HEK293 (cell line): ENCODE measurements around the gene PPM1L.

Source experiments
- ZBTB1 ChIP-seq: fragments of 450-650 bp; formaldehyde crosslinking; IDR thresholded peaks from 2 replicates; pipeline ENCODE4 v1.5.1; 2016; ENCODE audit warnings: missing biosample characterization, missing genetic modification characterization
- ZNF10 ChIP-seq: fragments of 450-650 bp; formaldehyde crosslinking; IDR thresholded peaks from 2 replicates; pipeline ENCODE4 v1.5.1; 2017; ENCODE audit warnings: missing biosample characterization, missing genetic modification characterization
- ZNF114 ChIP-seq: fragments of 450-650 bp; formaldehyde crosslinking; IDR thresholded peaks from 2 replicates; pipeline ENCODE4 v1.5.0; 2017; ENCODE audit warnings: missing biosample characterization, missing genetic modification characterization
- TF ChIP-seq, protein P1 (sequence below): fragments of 450-650 bp; formaldehyde crosslinking; IDR thresholded peaks from 2 replicates; pipeline ENCODE4 v1.5.1; 2016; ENCODE audit warnings: missing biosample characterization, missing genetic modification characterization
- TF ChIP-seq, protein P2 (sequence below): fragments of 450-650 bp; formaldehyde crosslinking; IDR thresholded peaks from 2 replicates; pipeline ENCODE4 v1.5.1; 2016; ENCODE audit warnings: missing biosample characterization, missing genetic modification characterization
- TF ChIP-seq, protein P3 (sequence below): fragments of 450-650 bp; formaldehyde crosslinking; IDR thresholded peaks from 2 replicates; pipeline ENCODE4 v1.5.1; 2016; ENCODE audit warnings: missing biosample characterization, missing genetic modification characterization

DNA sequence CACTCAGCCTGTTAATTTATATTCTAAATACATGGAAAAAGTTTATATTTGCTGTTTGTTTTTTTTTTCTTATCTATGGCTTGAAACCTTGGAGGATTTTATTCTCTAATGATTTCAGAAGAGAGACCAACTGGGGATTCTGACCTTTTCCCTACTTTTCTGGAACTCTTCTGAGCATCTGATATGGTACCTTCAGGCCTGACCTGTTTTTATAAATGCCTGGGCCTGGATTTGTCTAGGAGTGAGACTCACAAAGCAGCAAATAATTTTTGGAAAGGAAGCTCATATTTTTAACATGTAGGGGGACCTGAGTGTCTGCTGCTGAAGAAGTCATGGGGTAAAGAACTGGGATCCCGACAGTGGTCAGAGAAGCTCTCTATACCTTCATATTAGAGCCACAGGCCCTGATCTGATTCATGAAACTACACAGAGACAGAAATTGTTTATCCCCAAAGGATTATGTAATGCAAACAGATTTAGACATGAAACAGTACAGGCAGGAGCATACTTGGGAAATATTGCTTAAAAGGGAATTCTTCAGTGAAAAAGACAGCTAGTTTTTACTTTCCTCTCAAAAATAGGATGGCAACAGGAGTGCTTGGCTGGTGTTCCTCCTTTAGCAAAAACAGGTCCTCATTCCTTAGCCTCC, 15.9 kb downstream of the PPM1L start:
- TF ChIP-seq, protein P1, sequence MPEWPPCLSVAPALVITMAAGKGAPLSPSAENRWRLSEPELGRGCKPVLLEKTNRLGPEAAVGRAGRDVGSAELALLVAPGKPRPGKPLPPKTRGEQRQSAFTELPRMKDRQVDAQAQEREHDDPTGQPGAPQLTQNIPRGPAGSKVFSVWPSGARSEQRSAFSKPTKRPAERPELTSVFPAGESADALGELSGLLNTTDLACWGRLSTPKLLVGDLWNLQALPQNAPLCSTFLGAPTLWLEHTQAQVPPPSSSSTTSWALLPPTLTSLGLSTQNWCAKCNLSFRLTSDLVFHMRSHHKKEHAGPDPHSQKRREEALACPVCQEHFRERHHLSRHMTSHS (tag by site-specific recombination): no peak
- TF ChIP-seq, protein P2, sequence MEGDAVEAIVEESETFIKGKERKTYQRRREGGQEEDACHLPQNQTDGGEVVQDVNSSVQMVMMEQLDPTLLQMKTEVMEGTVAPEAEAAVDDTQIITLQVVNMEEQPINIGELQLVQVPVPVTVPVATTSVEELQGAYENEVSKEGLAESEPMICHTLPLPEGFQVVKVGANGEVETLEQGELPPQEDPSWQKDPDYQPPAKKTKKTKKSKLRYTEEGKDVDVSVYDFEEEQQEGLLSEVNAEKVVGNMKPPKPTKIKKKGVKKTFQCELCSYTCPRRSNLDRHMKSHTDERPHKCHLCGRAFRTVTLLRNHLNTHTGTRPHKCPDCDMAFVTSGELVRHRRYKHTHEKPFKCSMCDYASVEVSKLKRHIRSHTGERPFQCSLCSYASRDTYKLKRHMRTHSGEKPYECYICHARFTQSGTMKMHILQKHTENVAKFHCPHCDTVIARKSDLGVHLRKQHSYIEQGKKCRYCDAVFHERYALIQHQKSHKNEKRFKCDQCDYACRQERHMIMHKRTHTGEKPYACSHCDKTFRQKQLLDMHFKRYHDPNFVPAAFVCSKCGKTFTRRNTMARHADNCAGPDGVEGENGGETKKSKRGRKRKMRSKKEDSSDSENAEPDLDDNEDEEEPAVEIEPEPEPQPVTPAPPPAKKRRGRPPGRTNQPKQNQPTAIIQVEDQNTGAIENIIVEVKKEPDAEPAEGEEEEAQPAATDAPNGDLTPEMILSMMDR (tag by site-specific recombination): no peak
- TF ChIP-seq ZBTB1 (no peak), ZNF10 (no peak), ZNF114 (tag by site-specific recombination) (no peak)
- TF ChIP-seq, protein P3, sequence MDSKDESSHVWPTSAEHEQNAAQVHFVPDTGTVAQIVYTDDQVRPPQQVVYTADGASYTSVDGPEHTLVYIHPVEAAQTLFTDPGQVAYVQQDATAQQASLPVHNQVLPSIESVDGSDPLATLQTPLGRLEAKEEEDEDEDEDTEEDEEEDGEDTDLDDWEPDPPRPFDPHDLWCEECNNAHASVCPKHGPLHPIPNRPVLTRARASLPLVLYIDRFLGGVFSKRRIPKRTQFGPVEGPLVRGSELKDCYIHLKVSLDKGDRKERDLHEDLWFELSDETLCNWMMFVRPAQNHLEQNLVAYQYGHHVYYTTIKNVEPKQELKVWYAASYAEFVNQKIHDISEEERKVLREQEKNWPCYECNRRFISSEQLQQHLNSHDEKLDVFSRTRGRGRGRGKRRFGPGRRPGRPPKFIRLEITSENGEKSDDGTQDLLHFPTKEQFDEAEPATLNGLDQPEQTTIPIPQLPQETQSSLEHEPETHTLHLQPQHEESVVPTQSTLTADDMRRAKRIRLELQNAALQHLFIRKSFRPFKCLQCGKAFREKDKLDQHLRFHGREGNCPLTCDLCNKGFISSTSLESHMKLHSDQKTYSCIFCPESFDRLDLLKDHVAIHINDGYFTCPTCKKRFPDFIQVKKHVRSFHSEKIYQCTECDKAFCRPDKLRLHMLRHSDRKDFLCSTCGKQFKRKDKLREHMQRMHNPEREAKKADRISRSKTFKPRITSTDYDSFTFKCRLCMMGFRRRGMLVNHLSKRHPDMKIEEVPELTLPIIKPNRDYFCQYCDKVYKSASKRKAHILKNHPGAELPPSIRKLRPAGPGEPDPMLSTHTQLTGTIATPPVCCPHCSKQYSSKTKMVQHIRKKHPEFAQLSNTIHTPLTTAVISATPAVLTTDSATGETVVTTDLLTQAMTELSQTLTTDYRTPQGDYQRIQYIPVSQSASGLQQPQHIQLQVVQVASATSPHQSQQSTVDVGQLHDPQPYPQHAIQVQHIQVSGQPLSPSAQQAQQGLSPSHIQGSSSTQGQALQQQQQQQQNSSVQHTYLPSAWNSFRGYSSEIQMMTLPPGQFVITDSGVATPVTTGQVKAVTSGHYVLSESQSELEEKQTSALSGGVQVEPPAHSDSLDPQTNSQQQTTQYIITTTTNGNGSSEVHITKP: no peak
